GM19397 (cell line): ENCODE data around the gene COL5A3.
"Not testable (repeated sequence)": the region's sequence is repeated elsewhere in the genome, so short reads cannot be mapped to it uniquely, and the experiment has no call there.

Experiments
- ATAC-seq: cut with Tn5 transposase; IDR thresholded peaks from one replicate; pipeline ENCODE4 v1.9.1; 2021; ENCODE audit warnings: mild to moderate bottlenecking, moderate library complexity; ENCODE audit not compliant: unreplicated experiment

The COL5A3 gene

DNA sequence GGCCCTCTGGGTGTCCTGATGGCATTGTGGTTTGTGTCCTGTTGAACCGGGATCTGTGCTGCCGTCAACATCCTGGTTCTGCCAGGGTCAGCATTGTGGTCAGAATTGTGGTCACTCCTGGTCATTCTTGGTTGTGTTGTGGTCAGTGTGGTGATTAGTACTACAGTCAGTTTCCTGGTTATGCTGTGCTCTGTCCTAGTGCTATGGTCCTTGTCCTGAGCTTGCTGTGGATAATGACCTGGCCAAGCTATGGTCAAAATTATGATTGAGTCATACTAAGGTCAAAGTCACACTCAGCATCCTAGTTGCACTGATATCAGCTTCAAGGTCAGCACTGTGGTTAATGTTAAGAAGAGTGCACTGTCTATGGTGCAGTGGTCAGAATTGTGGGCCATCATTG, 69.5 kb downstream of the COL5A3 start:
- no peak for ATAC-seq

GRCh38 chr19:9939301-9939913, 70.9 kb downstream of the COL5A3 start:
- ATAC-seq, result no peak

DNA sequence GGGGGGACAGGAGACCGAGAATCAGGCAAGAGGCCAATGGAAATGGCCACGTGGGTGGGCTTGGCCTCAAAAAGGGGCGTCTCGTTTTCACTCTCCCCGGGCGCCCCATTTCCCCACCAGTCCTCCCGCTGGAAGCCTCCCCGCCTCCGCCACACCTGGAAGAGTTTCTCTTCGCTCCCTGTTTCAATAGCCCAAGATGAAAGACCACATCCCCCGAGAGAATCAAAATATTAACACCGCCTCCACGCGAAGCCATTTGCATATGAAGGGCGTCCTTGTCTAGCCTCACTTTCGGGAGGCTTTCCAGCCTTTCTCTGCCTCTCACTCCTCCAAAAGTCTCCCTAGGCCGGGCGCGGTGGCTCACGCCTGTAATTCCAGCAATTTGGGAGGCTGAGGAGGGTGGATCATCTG, 73.3 kb downstream of the COL5A3 start:
- no peak for ATAC-seq

DNA sequence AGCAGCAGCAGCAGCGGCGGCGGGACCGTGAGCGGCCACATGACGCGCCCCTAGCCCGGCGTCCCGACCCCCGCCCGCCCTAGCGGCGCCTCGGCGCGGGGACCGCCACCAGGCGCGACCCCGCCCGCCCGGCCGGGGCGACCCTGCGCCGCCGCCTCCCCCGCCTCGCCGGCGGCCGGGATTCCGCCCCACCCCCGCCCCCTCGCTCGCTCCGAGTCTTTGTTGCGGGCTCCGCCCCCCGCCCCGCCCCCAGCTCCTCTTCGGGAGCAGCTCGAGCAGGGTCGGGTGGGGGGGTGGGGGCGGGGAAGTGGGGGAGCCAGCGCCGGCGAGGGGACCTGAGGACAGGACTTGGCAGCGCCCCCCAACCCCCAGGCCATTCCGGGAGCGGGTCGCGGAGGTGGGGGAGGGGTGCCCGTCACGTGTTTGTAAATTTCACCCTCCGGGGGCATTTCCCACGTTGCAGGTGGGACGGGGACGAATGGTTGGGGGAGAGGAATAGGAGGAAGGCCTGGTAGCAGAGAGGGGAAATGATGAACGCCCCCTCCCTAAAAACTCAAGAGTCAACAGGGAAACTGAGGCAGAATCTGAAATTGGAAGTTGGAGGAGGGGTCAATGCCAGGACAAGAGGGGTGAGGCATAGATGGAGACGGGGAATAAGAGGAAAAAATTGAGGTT, 73.8 kb downstream of the COL5A3 start, which contains the start of gene OLFM2:
TSS of gene OLFM2 (minus strand) at position 190 of the 675 bp plus-strand sequence. CDS start at position 41, 149 bp downstream.
- no peak for ATAC-seq

DNA sequence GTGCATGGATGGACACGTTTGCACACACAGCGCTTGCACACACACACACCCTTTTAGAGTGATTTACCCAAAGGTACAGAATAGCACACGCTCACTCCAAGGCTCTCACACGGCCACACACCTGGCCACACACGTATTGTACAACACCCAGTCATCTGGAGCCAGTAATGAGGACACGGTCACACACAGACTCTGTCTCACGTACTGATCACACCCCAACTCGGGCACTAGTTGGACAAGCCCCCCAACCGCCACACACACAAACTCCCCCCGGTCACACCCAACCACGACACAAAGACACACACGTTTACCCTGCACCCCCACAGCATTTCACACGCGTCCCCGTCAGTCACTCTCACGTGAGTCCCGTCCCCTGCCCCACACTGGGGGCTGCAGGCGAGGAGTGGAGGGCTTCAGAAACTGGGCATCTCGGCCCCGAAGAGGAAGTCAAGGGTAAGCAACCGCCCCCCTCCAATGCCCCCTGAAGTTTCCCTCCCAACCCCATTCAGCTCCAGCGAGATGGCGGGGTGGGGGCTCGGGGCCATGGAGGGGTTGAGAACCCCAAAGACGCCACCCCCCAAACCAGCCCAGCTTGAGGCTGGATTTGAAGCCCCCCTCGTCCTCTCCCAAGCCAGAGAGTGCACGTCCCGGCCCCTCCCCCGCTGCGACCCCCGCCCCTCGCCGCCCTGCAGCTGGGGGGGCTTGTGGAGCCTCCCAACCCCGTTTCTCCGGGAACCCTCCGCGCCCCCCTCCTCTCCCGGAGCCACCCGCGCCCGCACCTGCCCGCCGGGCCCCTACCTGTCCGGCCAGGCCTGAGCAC, 74.6 kb downstream of the COL5A3 start:
- no peak for ATAC-seq

GRCh38 chr19:9934132-9934950, 76.0 kb downstream of the COL5A3 start:
- no peak for ATAC-seq

GRCh38 chr19:9932835-9933234, 77.5 kb downstream of the COL5A3 start:
- ATAC-seq, result no peak

DNA sequence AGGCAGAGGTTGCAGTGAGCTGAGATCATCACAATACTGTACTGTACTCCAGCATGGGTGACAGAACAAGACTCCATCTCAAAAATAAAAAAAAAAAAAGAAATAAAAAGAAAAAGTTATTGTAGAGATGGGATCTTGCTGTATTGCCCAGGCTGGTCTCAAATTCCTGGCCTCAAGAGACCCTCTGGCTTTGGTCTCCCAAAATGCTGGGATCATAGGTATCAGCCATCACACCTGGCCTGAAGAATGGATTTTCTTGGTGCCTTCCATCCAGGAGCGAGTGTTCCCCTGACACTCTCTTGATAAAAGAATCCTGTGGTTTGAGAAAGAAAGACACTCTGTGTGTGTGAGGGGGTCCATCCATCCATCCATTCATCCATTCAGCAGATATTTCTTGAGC, 78.7 kb downstream of the COL5A3 start:
- ATAC-seq, result no peak

DNA sequence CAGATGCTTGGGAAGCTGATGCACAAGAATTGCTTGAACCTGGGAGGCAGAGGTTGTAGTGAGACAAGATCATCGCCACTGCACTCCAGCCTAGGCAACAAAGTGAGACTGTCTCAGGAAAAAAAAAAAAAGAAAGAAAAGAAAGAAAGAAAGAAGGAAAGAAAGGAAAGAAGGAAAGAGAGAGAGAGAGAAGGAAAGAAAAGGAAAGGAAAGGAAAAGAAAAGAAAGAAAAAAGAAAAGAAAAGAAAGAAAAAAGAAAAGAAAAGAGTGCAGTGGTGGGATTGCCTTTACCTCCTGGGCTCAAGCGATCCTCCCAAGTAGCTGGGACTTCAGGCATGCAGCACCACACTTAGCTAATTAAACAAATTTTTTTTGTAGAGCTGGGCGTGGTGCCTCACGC, 86.9 kb downstream of the COL5A3 start:
- ATAC-seq, result no peak

DNA sequence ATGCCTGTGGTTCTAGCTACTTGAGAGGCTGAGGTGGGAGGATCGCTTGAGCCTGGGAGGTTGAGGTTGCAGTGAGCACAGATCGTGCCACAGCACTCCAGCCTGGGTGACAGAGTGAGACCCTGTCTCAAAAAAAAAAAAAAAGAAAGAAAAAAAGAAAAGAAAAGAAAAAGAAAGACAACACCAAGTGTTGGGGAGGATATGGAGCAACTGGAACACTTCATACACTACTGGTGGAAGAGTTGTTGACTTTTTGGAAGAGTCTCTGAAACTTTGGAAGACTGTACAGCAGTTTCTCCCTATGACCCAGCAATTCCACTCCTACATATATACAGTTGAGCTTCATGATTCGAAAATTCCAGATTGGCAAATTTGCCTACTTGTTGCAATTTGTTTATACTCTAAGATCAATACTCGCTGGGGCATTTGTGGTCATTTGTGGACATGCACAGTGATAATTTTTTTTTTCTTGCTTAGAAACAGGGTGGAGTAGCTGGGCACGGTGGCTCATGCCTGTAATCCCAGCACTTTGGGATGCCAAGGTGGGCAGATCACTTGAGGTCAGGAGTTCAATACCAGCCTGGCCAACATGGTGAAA, 87.4 kb downstream of the COL5A3 start:
- not testable (repeated sequence) for ATAC-seq

DNA sequence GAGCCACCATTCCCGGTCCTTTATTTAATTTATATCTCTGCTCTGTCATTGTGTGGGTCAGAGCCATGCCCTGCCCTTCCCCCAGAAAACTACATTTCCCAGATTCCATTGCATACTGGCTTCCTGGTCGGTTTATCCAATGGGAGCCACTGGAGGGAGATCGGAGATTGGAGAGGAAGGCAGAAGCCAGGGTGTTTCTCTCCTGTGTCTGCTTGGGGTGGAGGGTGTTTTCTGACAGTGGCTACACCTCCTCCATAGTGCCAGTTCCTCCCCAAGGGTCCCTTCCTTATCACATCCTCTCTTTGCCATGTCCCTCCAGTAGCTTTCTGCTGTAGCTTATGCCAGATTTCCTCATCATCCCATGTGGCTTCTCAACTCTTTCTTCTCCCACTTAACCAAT, 93.0 kb downstream of the COL5A3 start:
- no peak for ATAC-seq

DNA sequence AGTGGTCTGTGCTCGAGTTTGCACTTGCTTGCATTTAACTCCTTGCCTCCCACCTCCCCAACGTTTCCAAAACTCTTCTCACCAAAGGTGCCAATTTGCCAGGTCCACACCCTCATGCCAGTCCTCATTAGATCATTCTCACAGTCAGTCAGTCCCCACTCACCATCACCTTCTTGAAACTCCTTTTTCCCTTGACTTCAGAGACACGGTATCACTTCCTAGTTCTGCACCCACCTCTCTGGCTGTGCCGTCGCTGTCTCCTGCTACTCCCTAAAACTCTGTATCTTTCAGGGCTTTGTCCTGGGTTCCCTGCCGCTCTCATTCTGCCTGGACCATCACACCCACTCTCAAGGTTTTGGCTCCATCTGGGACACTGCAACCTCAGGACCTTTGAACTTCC, 93.6 kb downstream of the COL5A3 start:
- no peak for ATAC-seq

DNA sequence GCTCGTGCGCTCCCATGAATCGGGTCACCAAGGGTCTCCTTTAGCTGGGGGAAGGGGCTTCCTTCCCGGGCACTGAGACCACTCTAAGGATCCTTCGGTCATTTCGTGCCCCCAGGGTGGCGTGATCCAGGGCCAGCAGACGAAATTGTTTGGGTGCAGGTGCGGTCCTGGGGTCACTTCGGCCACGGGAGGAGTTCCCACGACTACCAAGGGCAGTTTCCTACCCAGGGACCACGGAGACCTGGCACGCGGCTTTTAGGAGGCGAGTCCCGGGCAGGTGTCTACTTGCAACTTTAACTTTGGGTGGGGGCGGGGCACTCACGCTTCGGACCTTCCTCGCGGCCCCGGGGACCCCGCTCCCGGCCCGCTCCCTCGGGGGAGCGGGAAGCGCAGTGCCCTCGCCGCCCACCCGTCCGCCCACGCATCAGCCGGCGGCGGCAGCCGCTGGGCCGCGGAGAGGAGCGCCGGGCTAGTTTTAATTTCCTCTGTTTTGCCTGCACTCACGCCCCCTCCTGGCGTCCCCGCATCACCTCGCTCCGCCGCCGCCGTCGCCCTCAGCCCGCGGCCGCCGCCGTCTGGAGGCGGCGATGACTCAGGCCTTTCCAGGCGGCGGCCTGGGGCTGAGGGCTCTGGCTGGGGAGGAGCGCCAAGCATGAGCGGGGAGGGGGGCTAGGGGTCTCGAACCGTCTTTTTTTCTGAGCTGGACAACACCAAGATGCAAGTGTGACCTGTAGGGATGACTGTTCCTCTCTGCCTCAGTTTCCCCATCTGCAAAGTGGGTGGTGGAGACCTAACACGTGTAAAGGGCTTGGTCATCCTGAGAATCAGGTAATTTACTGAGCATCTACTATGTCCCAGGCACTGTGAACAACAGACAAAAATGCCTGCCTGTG, 95.7 kb downstream of the COL5A3 start:
- no peak for ATAC-seq

DNA sequence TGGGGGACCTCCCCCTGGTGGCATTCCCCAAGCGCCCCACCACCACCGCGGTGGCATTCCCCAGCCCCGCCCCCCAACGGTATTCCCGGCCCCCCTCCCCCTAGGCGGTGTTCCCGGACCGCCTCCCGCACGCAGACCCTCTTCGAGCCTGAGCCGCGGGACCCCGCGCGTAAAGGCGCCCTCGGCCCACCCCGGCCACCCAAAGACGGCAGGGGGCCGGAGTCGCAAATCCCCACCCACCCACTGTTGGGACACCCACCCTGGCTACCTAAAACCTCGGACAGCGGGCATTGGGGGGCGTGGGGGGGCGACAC, 96.3 kb downstream of the COL5A3 start:
- ATAC-seq, result no peak

DNA sequence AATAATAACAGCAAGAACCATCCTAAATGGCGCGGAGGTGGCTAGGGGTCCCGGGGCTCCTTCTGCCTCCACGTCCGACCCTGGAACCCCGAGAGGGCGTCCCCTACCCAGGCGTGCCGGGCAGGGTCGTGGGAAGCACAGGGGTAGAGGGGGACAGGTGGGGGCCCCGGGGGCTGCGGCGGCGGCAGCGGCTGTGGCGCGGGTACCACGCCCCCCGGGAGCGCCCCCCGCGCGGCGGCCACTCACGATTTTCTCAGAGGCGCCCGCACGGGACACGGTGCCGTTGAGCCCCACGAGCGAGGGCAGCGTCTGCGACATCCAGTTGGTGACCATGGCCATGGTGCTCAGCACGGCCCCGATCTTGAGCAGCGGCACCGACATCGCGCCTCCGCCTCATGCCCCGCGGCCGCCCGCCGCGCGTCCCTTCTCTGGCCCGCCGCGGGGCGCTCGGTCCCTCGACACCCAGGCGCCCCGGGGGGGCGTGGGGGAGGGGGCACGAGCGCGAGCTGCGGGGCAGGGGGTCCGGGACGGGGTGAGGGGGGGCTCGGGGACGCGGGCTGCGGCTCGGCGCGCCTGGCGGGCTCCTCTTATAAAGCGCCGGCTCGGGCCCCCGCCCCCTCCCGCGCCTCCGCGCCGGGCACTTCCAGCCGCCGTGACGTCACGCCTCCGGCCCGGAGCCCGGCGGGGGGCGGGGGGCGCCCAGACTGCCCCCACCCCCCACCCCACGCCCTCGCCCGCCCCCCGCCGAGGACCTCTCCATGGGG, 96.9 kb downstream of the COL5A3 start:
- ATAC-seq, result no peak

GRCh38 chr19:9912551-9913236, 97.6 kb downstream of the COL5A3 start:
- ATAC-seq, result no peak

DNA sequence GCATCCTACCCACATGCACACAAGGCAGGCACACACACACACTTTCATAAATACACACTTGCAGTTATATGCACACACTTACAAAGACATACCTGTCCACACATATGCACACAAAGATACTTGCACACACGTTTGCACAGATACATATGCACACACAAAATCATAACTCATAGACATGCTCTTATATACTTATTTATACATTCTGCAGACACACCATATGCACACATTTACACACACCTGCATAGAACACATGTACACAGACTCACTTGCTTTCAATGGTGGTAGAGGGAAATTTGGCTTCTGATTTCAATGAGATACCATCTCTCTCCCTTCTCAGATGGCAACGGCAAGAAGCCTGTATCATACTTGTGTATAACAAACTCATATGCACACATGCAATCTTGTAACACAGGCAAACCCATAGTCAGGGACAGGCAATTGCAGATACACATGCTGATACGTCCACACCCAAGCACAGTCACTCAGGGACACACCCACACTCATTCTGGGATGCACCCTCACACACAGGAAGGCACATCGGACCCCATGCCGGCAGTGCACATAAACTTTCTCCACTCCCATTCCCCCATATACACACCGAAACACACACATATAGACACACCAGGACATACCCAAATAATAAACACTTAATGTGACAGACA, 98.6 kb downstream of the COL5A3 start:
- ATAC-seq, result no peak

DNA sequence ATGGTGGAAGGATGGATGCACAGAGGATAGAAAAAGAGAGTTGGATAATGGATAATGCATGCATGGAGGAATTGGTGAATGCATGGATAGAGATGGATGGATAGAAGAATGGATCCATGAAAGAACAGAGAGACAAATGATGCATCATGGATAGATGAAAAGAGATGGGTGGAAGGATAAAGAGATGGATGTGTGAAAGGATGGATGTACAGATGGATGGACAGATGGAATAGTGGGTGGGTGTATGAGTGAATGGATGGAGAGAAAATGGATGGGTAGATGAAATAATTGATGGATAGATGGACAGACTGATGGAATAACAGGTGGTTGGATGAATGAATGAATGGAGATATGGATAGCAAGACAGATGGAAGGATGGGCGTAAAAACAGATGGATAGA, 99.7 kb downstream of the COL5A3 start:
- ATAC-seq, result no peak
